ENCODE measurements around the gene LRP1B.

LRP1B gene

DNA sequence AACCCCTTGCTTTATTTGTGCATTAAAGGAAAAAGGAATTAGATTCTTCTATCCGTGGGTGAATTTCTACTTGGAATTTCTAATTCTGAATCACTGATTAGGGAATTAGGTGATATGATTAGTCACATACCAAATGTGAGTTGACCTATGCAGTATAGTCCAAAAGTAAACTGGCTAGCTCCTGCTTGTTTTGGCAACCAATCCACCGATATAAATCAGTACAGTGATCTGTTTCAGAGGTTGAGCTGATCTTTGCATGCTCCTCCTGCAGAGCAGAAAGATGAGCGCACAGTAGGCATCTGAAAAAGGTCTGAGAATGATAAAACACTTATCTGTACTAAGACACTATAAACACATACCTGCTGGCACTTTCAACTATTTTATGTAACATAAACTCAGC lies 86.6 kb downstream of the LRP1B start:
- Histone ChIP-seq H3K27ac (no peak overlapping the region), H3K4me3 (no peak overlapping the region)
- DNase-seq (ENCODE audit: low spot score): no peak
- TF ChIP-seq, protein P1, sequence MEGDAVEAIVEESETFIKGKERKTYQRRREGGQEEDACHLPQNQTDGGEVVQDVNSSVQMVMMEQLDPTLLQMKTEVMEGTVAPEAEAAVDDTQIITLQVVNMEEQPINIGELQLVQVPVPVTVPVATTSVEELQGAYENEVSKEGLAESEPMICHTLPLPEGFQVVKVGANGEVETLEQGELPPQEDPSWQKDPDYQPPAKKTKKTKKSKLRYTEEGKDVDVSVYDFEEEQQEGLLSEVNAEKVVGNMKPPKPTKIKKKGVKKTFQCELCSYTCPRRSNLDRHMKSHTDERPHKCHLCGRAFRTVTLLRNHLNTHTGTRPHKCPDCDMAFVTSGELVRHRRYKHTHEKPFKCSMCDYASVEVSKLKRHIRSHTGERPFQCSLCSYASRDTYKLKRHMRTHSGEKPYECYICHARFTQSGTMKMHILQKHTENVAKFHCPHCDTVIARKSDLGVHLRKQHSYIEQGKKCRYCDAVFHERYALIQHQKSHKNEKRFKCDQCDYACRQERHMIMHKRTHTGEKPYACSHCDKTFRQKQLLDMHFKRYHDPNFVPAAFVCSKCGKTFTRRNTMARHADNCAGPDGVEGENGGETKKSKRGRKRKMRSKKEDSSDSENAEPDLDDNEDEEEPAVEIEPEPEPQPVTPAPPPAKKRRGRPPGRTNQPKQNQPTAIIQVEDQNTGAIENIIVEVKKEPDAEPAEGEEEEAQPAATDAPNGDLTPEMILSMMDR (IDR thresholded peaks at IDR 0.05): no peak

- DNase-seq (ENCODE audit: low spot score): no peak
- H3K4me3 ChIP-seq: no peak overlapping the region
- TF ChIP-seq, protein P1 (IDR thresholded peaks at IDR 0.05): no peak
- H3K27ac ChIP-seq: no peak overlapping the region
Measured at GRCh38 chr2:142042536-142043199, 88.1 kb downstream of the LRP1B start.

- TF ChIP-seq, protein P1 (IDR thresholded peaks at IDR 0.05): no peak
- no peak overlapping the region for H3K4me3 ChIP-seq
- no peak overlapping the region for H3K27ac ChIP-seq
- DNase-seq (ENCODE audit: low spot score): no peak
Measured at GRCh38 chr2:142041996-142042395, 88.8 kb downstream of the LRP1B start.

DNA sequence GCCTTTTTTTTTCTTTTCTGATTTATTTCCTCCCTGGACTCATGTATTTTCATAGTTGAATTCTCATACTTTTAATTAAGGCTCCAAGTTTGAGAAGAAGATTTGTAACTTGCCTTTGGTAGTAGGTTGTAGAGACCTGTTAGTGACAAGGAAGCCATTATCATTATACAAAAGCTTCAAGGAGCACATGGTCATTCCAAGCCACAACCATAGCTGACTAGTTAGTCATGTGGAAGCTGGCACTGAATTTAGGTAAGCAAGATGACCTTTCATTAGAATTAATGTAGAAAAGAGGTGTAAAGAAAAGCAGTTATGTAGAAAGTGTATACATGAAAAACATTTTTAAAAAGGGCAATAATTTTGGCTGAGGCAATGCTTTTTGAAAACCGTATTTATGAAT lies 89.7 kb downstream of the LRP1B start:
- TF ChIP-seq, protein P1 (IDR thresholded peaks at IDR 0.05): no peak

DNA sequence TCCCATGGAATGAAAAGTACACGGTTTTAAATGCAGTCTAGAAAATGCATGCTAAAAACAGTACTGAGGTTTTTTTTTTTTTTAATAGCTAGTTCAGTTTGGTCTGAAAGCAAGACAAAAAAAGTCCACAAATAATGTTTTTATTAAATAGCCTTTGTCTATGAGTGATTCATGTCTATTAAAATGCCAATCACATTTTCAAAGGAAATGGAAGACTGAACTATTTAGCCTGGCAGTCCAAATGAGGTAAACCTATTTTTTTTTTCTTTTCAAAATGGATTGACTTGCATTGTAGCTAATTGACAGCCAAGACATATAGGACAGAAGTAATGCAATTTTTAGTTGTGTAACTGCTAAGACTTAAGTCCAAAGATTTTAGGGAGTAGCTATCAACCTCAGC lies 90.3 kb downstream of the LRP1B start:
- H3K27ac ChIP-seq: no peak overlapping the region
- no peak for DNase-seq (ENCODE audit: low spot score)
- no peak overlapping the region for H3K4me3 ChIP-seq
- TF ChIP-seq, protein P1 (IDR thresholded peaks at IDR 0.05): no peak

More for the DNA sequence above, 89.7 kb downstream of the LRP1B start:
- H3K4me3 ChIP-seq: no peak overlapping the region
- DNase-seq (ENCODE audit: low spot score): no peak
- H3K27ac ChIP-seq: no peak overlapping the region

DNA sequence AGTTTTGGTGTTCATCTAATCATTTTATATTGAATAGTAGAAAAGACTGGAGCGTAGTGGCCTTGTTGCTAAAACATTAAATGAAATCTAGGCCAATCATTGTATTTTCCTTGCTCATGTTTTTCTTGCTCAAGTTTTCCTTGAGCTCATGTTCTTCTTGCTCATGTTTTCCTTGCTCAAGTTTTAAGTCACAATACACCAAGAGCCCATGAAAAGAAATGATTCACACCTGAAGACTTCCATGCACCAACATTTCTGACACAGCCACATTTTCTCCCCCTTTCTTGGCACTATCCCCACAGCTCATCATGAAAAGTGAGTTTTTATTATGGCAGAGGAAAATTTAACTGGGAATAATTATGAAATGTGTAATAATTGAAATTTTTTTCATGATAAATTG lies 92.0 kb downstream of the LRP1B start:
- H3K4me3 ChIP-seq: no peak overlapping the region
- no peak for DNase-seq (ENCODE audit: low spot score)
- H3K27ac ChIP-seq: no peak overlapping the region
- TF ChIP-seq, protein P1 (IDR thresholded peaks at IDR 0.05): no peak

DNA sequence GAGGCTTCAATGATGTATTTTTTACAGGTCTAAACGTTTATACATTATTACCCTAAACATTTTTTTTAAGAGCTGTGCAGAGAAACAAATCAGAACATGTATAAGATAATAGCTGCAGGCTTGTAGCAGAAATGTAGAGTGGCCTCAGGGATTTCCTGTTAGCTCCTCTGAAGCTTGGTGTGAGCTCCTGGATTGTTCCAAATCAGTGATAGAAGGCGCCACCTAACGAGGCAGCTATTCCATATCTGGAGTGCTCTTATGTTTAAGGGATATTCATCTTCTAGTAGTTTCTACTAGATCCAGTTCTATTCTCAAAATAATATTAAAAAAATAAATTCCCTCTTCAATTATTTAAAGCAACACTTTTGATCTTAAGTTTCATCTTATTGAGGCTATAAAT lies 93.1 kb downstream of the LRP1B start:
- TF ChIP-seq, protein P1 (IDR thresholded peaks at IDR 0.05): no peak
- H3K4me3 ChIP-seq: no peak overlapping the region
- no peak for DNase-seq (ENCODE audit: low spot score)
- H3K27ac ChIP-seq: no peak overlapping the region

Measured in coronary artery (tissue), 2 donors.